Esophagus squamous epithelium (tissue), 4 donors: ENCODE measurements around the gene ITIH6.
"Not testable (repeated sequence)": the region's sequence is repeated elsewhere in the genome, so short reads cannot be mapped to it uniquely, and the experiment has no call there.

Experiments used
- CTCF ChIP-seq, 6 experiments: fragments of 450-650 bp in 4 of 6; fragments of 200-600 bp in 2 of 6; sonication (generic) in 2 of 6; IDR thresholded peaks; one replicate each; pipeline ENCODE4 v1.5.1; 2016 to 2019; ENCODE audit warnings: antibody characterized with exemption in 6 of 6, mild to moderate bottlenecking in 4 of 6, moderate library complexity in 4 of 6
- POLR2A ChIP-seq, 4 donors: fragments of 450-650 bp; IDR thresholded peaks; one replicate each; pipeline ENCODE4 v1.6.1; 2017; ENCODE audit warnings: antibody characterized with exemption in 4 of 4, mild to moderate bottlenecking in 4 of 4, moderate library complexity in 3 of 4

GRCh38 chrX:54738567-54738966 lies 59.5 kb downstream of the ITIH6 start:
- not testable (repeated sequence) for TF ChIP-seq POLR2A, CTCF (IDR thresholded peaks at IDR 0.05)
